ENCODE results near the gene PLCH2. TPM values are rescaled to one million over a fixed set of nuclear protein-coding genes. Genes with fewer than 3 reads are reported as not detected.

PLCH2 gene
- total and polyA plus RNA-seq, 10 of the 15 experiments (the other 5 are each of a cell fraction or from before 2014, with no cell fraction given): 0.03 to 0.73 (median 0.24) TPM; not detected in 3

DNA sequence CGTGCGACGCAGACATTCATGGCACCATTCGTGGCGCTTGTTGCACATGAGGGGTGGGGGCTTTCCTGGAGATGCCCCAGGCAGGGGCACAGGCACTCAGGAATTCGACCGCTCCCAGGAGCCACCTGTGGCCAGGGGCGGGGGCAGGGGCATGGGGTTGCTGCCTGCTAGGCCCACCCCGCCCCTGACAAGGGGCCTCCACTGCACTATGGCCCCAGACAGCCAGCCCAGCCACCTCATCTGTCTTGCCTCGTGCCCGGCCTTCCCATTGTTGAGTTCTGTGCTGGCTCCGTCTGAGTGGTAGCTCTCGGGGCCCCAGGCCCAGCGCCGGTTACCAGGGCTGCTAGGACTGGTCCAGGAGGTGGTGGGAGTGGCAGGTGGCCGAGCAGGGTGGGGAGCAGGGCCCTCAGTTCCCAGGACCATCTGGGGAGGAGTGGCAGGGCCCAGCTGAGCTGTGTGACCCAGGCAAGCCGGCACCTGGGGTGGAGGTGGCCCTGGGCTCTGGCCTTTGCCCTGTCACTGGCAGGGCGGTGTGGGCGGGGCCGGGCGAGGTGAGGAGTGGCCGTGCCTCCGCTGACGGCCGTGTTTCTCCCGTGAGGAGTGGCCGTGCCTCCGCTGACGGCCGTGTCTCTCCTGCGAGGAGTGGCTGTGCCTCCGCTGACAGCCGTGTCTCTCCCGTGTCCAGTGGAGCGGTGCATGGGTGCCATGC lies 1.9 kb downstream of the PLCH2 start:
- intact Hi-C loops (cut with micrococcal nuclease; ENCODE audit: unreplicated experiment): no loop called here
- no TSS peak for BruUV-seq (replicated peaks)
- no peak for FAIRE-seq
- ChIA-PET SMC1A (ENCODE audit: uncharacterized antibody, unreplicated experiment) (no interaction called here), POLR2A (no interaction called here), RAD21 (ENCODE audit: unreplicated experiment) (no interaction called here), CTCF (no interaction called here)
- H3K4me3 ChIP-seq: no peak overlapping the region
- no peaks in the 10 kb centered on the region for H3K4me1 ChIP-seq (ENCODE audit: control insufficient read depth, insufficient read depth, low read length)
- no peak for DNase-seq (ENCODE audit: low read depth, low spot score)
- H3K36me3 ChIP-seq (ENCODE audit: control insufficient read depth in 2 of 2, insufficient read depth in 2 of 2, low read length in 1 of 2): no peaks in the 10 kb centered on the region
- no peak overlapping the region for H3K27ac ChIP-seq (ENCODE audit: control insufficient read depth, insufficient read depth)
- in situ Hi-C loops (cut with MboI): no loop called here
- no peaks in the 10 kb centered on the region for H4K20me1 ChIP-seq (ENCODE audit: control insufficient read depth, insufficient read depth)
- no peaks in the 10 kb centered on the region for H3K79me2 ChIP-seq (ENCODE audit: control insufficient read depth, insufficient read depth, low read length)
- no peak overlapping the region for H3K4me2 ChIP-seq (ENCODE audit: control insufficient read depth, insufficient read depth)
- no peak for TF ChIP-seq SIX5 (IDR thresholded peaks at IDR 0.05; ENCODE audit: low read depth, low read length, severe bottlenecking)
- TF ChIP-seq, protein P1, sequence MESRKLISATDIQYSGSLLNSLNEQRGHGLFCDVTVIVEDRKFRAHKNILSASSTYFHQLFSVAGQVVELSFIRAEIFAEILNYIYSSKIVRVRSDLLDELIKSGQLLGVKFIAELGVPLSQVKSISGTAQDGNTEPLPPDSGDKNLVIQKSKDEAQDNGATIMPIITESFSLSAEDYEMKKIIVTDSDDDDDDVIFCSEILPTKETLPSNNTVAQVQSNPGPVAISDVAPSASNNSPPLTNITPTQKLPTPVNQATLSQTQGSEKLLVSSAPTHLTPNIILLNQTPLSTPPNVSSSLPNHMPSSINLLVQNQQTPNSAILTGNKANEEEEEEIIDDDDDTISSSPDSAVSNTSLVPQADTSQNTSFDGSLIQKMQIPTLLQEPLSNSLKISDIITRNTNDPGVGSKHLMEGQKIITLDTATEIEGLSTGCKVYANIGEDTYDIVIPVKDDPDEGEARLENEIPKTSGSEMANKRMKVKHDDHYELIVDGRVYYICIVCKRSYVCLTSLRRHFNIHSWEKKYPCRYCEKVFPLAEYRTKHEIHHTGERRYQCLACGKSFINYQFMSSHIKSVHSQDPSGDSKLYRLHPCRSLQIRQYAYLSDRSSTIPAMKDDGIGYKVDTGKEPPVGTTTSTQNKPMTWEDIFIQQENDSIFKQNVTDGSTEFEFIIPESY (IDR thresholded peaks at IDR 0.05): no peak
- TF ChIP-seq BRCA1 (IDR thresholded peaks at IDR 0.05; ENCODE audit: low read depth, low read length): no peak
- no peak for TF ChIP-seq ZNF217 (IDR thresholded peaks at IDR 0.05)
- no peak for TF ChIP-seq EP300 (IDR thresholded peaks at IDR 0.05; ENCODE audit: borderline replicate concordance in 1 of 2, control insufficient read depth in 1 of 2, low read depth in 2 of 2, low read length in 2 of 2)
- H3K27me3 ChIP-seq (replicated peaks in 1 of 2; ENCODE audit: control insufficient read depth in 2 of 2, insufficient read depth in 2 of 2, low read length in 1 of 2): no peaks in the 10 kb centered on the region
- no peak overlapping the region for H3K9ac ChIP-seq (ENCODE audit: control insufficient read depth, insufficient read depth, low read length)
- no peak for ATAC-seq
- H3K9me3 ChIP-seq (replicated peaks; ENCODE audit: control insufficient read depth, insufficient read depth, low read length): no peaks in the 10 kb centered on the region
- WGBS (ENCODE audit: insufficient coverage, insufficient replicate concordance, low lambda C conversion rate, missing lambda C conversion rate): 27% methylated on average over 20 of the region's 35 CpGs
- H2AFZ ChIP-seq (ENCODE audit: control insufficient read depth, low read depth, low read length): no peak overlapping the region

Data from GM12878 (cell line).